HCT116 (cell line): ENCODE measurements around the gene NTSR1. TPM values are rescaled to one million over a fixed set of nuclear protein-coding genes. Genes with fewer than 3 reads are reported as not detected.
A peak's percentile ranks its signal among the peaks of the same experiment; 100 is the strongest.

Experiments
- ATAC-seq: fragments of 200-7000 bp; cut with Tn5 transposase; 2 replicates; pipeline ENCODE4 v1.9.1; 2020; ENCODE audit warnings: mild to moderate bottlenecking, moderate library complexity
- BruUV-seq: library from RNA; stranded (reverse); fragments of 400-500 nt; replicated peaks from 2 replicates; lab custom pipeline; 2021; lab: Mats Ljungman, UMichigan
- CTCF ChIA-PET: fragments of 300-600 bp; sonication (Branson Sonifier 250); formaldehyde crosslinking; loops from one replicate; lab custom pipeline; 2021; ENCODE audit warnings: antibody characterized with exemption; lab: Charles Lee
- POLR2A ChIA-PET: fragments of 300-600, 350-600 bp; sonication (Branson Sonifier 250); formaldehyde crosslinking; loops from one replicate; lab custom pipeline; 2021; ENCODE audit warnings: antibody characterized with exemption; lab: Charles Lee
- RAD21 ChIA-PET, 2 experiments: fragments of 300-600 bp; sonication (Branson Sonifier 250); formaldehyde crosslinking; loops; one replicate each; lab custom pipeline; 2023; ENCODE audit warnings: low total read pairs in 2 of 2; ENCODE audit not compliant: uncharacterized antibody in 2 of 2, unreplicated experiment in 2 of 2, low non-redundant PET in 1 of 2; lab: Charles Lee
- DNase-seq: peaks from one replicate; pipeline ENCODE4 v3.0.0-alpha.2; 2010; ENCODE audit warnings: low read depth, low spot score
- H2AFZ ChIP-seq: fragments of 200-600 bp; shearing (Covaris generic), sonication (generic); 2 replicates; pipeline ENCODE4 v1.6.1; 2017; ENCODE audit warnings: low read depth, mixed run types, mixed read lengths, antibody characterized with exemption, low read length; ENCODE audit not compliant: poor library complexity, severe bottlenecking
- H3K27ac ChIP-seq: 2 replicates; pipeline ENCODE4 v1.5.1; 2012; ENCODE audit warnings: low read depth, low read length
- H3K27me3 ChIP-seq: fragments of 200-600 bp; sonication (generic); 2 replicates; pipeline ENCODE4 v1.6.1; 2016; ENCODE audit warnings: mixed run types, low read length, mixed read lengths; ENCODE audit not compliant: insufficient read depth
- H3K36me3 ChIP-seq, 2 experiments: fragments of 200-500 bp in 1 of 2; fragments of 200-600 bp in 1 of 2; sonication (Bioruptor generic) in 1 of 2; sonication (generic) in 1 of 2; 2 replicates each; pipeline versions ENCODE4 v1.5.1 to v1.6.1; 2014 to 2016; ENCODE audit warnings: low read length in 2 of 2, inconsistent platforms in 1 of 2, mixed read lengths in 1 of 2, mixed run types in 1 of 2; ENCODE audit not compliant: insufficient read depth in 2 of 2, control insufficient read depth in 1 of 2
- H3K4me1 ChIP-seq, 2 experiments: fragments of 200-600 bp in 1 of 2; sonication (generic) in 1 of 2; 2 replicates each; pipeline versions ENCODE4 v1.5.1 to v1.6.1; 2012 to 2017; ENCODE audit warnings: low read length in 2 of 2, inconsistent platforms in 1 of 2, mild to moderate bottlenecking in 1 of 2, mixed read lengths in 1 of 2, mixed run types in 1 of 2, moderate library complexity in 1 of 2; ENCODE audit not compliant: insufficient read depth in 2 of 2, control insufficient read depth in 1 of 2
- H3K4me2 ChIP-seq: fragments of 200-600 bp; sonication (generic); 2 replicates; pipeline ENCODE4 v1.6.1; 2017; ENCODE audit warnings: mixed run types, low read length, mixed read lengths
- H3K4me3 ChIP-seq, 2 experiments: fragments of 200-600 bp in 1 of 2; sonication (generic) in 1 of 2; replicated peaks in 1 of 2; 2 replicates each; pipeline ENCODE4 v1.5.1; 2011 to 2016; ENCODE audit warnings: low read length in 2 of 2, control low read depth in 1 of 2, low read depth in 1 of 2, mild to moderate bottlenecking in 1 of 2, mixed read lengths in 1 of 2, mixed run types in 1 of 2
- H3K79me2 ChIP-seq: fragments of 200-600 bp; sonication (generic); 2 replicates; pipeline ENCODE4 v1.6.1; 2017; ENCODE audit warnings: mild to moderate bottlenecking, mixed run types, low read length, moderate library complexity, mixed read lengths; ENCODE audit not compliant: insufficient read depth
- H3K9ac ChIP-seq: fragments of 200-600 bp; sonication (generic); 2 replicates; pipeline ENCODE4 v1.6.1; 2016; ENCODE audit warnings: low read length, mixed read lengths
- H3K9me2 ChIP-seq: fragments of 200-600 bp; sonication (generic), shearing (Covaris generic); 2 replicates; pipeline ENCODE4 v1.6.1; 2017; ENCODE audit warnings: mixed run types, mild to moderate bottlenecking, moderate library complexity; ENCODE audit not compliant: insufficient read depth
- H3K9me3 ChIP-seq, 2 experiments: fragments of 200-500 bp in 1 of 2; fragments of 200-600 bp in 1 of 2; sonication (Bioruptor generic) in 1 of 2; sonication (generic) in 1 of 2; 2 replicates each; pipeline ENCODE4 v1.6.1; 2014 to 2017; ENCODE audit warnings: low read length in 2 of 2, mixed read lengths in 2 of 2, inconsistent platforms in 1 of 2, low read depth in 1 of 2, mild to moderate bottlenecking in 1 of 2, mixed run types in 1 of 2, moderate library complexity in 1 of 2; ENCODE audit not compliant: control insufficient read depth in 1 of 2, insufficient read depth in 1 of 2
- H4K20me1 ChIP-seq: fragments of 200-600 bp; sonication (generic), shearing (Covaris generic); 2 replicates; pipeline ENCODE4 v1.6.1; 2017; ENCODE audit warnings: mixed run types, mild to moderate bottlenecking, moderate library complexity; ENCODE audit not compliant: insufficient read depth
- POLR2A ChIP-seq: IDR thresholded peaks from 2 replicates; pipeline ENCODE4 v1.7.0; 2011; ENCODE audit warnings: borderline replicate concordance; ENCODE audit not compliant: insufficient read depth, insufficient read length; ENCODE audit errors: extremely low read depth
- POLR2AphosphoS5 ChIP-seq: IDR thresholded peaks from 2 replicates; pipeline ENCODE4 v1.6.1; 2011; ENCODE audit warnings: mild to moderate bottlenecking, low read depth, low read length, moderate library complexity
- ZBTB33 ChIP-seq: IDR thresholded peaks from 2 replicates; pipeline ENCODE4 v1.6.1; 2011; ENCODE audit warnings: mild to moderate bottlenecking, low read length, moderate library complexity; ENCODE audit not compliant: insufficient replicate concordance; ENCODE audit errors: extremely low read depth
- ZNF274 ChIP-seq: fragments of 200-500 bp; sonication (Bioruptor generic); IDR thresholded peaks from 2 replicates; pipeline ENCODE4 v1.6.1; 2014; ENCODE audit warnings: mild to moderate bottlenecking, low read depth, low read length, inconsistent platforms
- intact Hi-C: fragments of 100-400 bp; cut with micrococcal nuclease; formaldehyde crosslinking; loops from 2 replicates; pipeline ENCODE4 v1.10.0; 2022
- total RNA-seq: library from RNA; stranded (reverse); gene quantifications from one replicate; pipeline ENCODE4 v1.2.1, GENCODE V29; 2021; ENCODE audit not compliant: unreplicated experiment

Gene NTSR1
- total RNA-seq, 1 experiment from 2014 or later, result 187 TPM

GRCh38 chr20:62736026-62736406 lies 27.4 kb downstream of the NTSR1 start (continued):
- TF ChIP-seq ZBTB33 (no peak), ZNF274 (no peak)

GRCh38 chr20:62736407-62737071 lies 27.9 kb downstream of the NTSR1 start:
- H4K20me1 ChIP-seq, result no peaks in the 10 kb centered on the region
- no peaks in the 10 kb centered on the region for H3K27me3 ChIP-seq
- no peaks in the 10 kb centered on the region for H3K9me2 ChIP-seq
- intact Hi-C loops, result no loop called here
- peak overlapping the region; percentile 77 for H3K4me2 ChIP-seq
- DNase-seq (peak; percentile 72), ATAC-seq (peak; percentile 5)
- RAD21 ChIA-PET, result no interaction called here
- no peaks in the 10 kb centered on the region for H3K9me3 ChIP-seq
- peaks cover 0 to 45% of the 10 kb centered on the region in 2 experiments; a peak in 1 of 4 replicates for H3K36me3 ChIP-seq
- no peak for TF ChIP-seq POLR2A
- peak; percentile 59 for TF ChIP-seq POLR2AphosphoS5
- peak overlapping the region; percentile 77 for H3K9ac ChIP-seq
- H3K4me1 ChIP-seq, result peaks cover 89 to 100% of the 10 kb centered on the region in 2 experiments
- H2AFZ ChIP-seq, result no peak overlapping the region
- H3K79me2 ChIP-seq, result peaks cover 88% of the 10 kb centered on the region
- H3K27ac ChIP-seq, result peak overlapping the region; percentile 100
- POLR2A ChIA-PET, result interaction anchor here (0.5 to 2.4 kb wide), 4 partner anchors 11 to 28 kb away, joined by 3 to 14 read pairs (median 3); partner anchors contain the start of gene NTSR1
- H3K4me3 ChIP-seq, result peak overlapping the region; percentile 38 to 43
- no TSS peak for BruUV-seq
- CTCF ChIA-PET, result no interaction called here
